Measurements from ENCODE around the gene HDAC7.
A peak's percentile ranks its signal among the peaks of the same experiment; 100 is the strongest.

GRCh38 chr12:47801170-47801903 lies 18.4 kb downstream of the HDAC7 start:
- peak in 2 of 4 experiments; percentile 30 to 39 for TF ChIP-seq CTCF (IDR thresholded peaks at IDR 0.05)
- no peak for TF ChIP-seq POLR2A (IDR thresholded peaks at IDR 0.05)

Measured in prostate gland (tissue), 2 donors.